ENCODE results near the gene UNC5A.

The UNC5A gene

GRCh38 chr5:176844281-176844680 lies 33.9 kb downstream of the UNC5A start:
- no peak overlapping the region for H3K4me3 ChIP-seq (ENCODE audit: low read depth, low read length)

- H3K4me3 ChIP-seq (ENCODE audit: low read depth, low read length) = no peak overlapping the region
These were observed 34.5 kb downstream of the UNC5A start for GRCh38 chr5:176844706-176845391.

GRCh38 chr5:176845392-176845713 lies 35.0 kb downstream of the UNC5A start:
- H3K4me3 ChIP-seq (ENCODE audit: low read depth, low read length) = no peak overlapping the region

GRCh38 chr5:176846335-176847140 lies 36.2 kb downstream of the UNC5A start:
- H3K4me3 ChIP-seq (ENCODE audit: low read depth, low read length) = no peak overlapping the region

- H3K4me3 ChIP-seq (ENCODE audit: low read depth, low read length) = no peak overlapping the region
These were observed 36.8 kb downstream of the UNC5A start for GRCh38 chr5:176847148-176847547.

- H3K4me3 ChIP-seq (ENCODE audit: low read depth, low read length) = no peak overlapping the region
These were observed 37.4 kb downstream of the UNC5A start for GRCh38 chr5:176847726-176848290.

- no peak overlapping the region for H3K4me3 ChIP-seq (ENCODE audit: low read depth, low read length)
These were observed 38.3 kb downstream of the UNC5A start for GRCh38 chr5:176848651-176849050.

- no peak overlapping the region for H3K4me3 ChIP-seq (ENCODE audit: low read depth, low read length)
These were observed 39.4 kb downstream of the UNC5A start for GRCh38 chr5:176849611-176850227.

GRCh38 chr5:176850371-176851245 lies 40.2 kb downstream of the UNC5A start:
- no peak overlapping the region for H3K4me3 ChIP-seq (ENCODE audit: low read depth, low read length)

- H3K4me3 ChIP-seq (ENCODE audit: low read depth, low read length) = no peak overlapping the region
These were observed 41.0 kb downstream of the UNC5A start for GRCh38 chr5:176851380-176851779.

GRCh38 chr5:176851871-176852658 lies 41.7 kb downstream of the UNC5A start:
- no peak overlapping the region for H3K4me3 ChIP-seq (ENCODE audit: low read depth, low read length)

GRCh38 chr5:176853151-176853778 lies 42.9 kb downstream of the UNC5A start:
- H3K4me3 ChIP-seq (ENCODE audit: low read depth, low read length) = no peak overlapping the region

- no peak overlapping the region for H3K4me3 ChIP-seq (ENCODE audit: low read depth, low read length)
These were observed 43.8 kb downstream of the UNC5A start for GRCh38 chr5:176854164-176854563.

- H3K4me3 ChIP-seq (ENCODE audit: low read depth, low read length) = no peak overlapping the region
These were observed 45.2 kb downstream of the UNC5A start for GRCh38 chr5:176855598-176855997.

- H3K4me3 ChIP-seq (ENCODE audit: low read depth, low read length) = no peak overlapping the region
These were observed 46.4 kb downstream of the UNC5A start for GRCh38 chr5:176856746-176857145.

- H3K4me3 ChIP-seq (ENCODE audit: low read depth, low read length) = no peak overlapping the region
These were observed 47.0 kb downstream of the UNC5A start for GRCh38 chr5:176857216-176857893.

- no peak overlapping the region for H3K4me3 ChIP-seq (ENCODE audit: low read depth, low read length)
These were observed 47.5 kb downstream of the UNC5A start for GRCh38 chr5:176857894-176858273.

- no peak overlapping the region for H3K4me3 ChIP-seq (ENCODE audit: low read depth, low read length)
These were observed 49.6 kb downstream of the UNC5A start for GRCh38 chr5:176859916-176860315.

- H3K4me3 ChIP-seq (ENCODE audit: low read depth, low read length) = no peak overlapping the region
These were observed 50.0 kb downstream of the UNC5A start for GRCh38 chr5:176860381-176860780.

Measured in iPS-11a (cell line).